Breast epithelium (tissue), 3 donors: ENCODE measurements around the gene ANKRD33.

Experiments used
- CTCF ChIP-seq, 3 donors: fragments of 450-650 bp; IDR thresholded peaks; one replicate each; pipeline ENCODE4 v1.5.1; 2016 to 2017; ENCODE audit warnings: antibody characterized with exemption in 3 of 3, mild to moderate bottlenecking in 3 of 3, moderate library complexity in 3 of 3
- POLR2A ChIP-seq: fragments of 450-650 bp; IDR thresholded peaks from one replicate; pipeline ENCODE4 v1.6.1; 2016; ENCODE audit warnings: antibody characterized with exemption, mild to moderate bottlenecking, moderate library complexity

GRCh38 chr12:51907856-51908425 is 20.0 kb downstream of the ANKRD33 start:
- TF ChIP-seq POLR2A (no peak), CTCF (IDR thresholded peaks at IDR 0.05) (no peak)
